PFSK-1 (cell line): Measurements from ENCODE around the gene CDH15.

ENCODE experiments used
- FOXP2 ChIP-seq: optimal IDR thresholded peaks from 2 replicates; pipeline ENCODE3; 2011; ENCODE audit warnings: borderline replicate concordance, control low read depth, inconsistent platforms; ENCODE audit not compliant: insufficient read depth; ENCODE audit errors: extremely low read length, extremely low read depth
- POLR2AphosphoS5 ChIP-seq: IDR thresholded peaks from 2 replicates; pipeline ENCODE4 v1.6.1; 2012; ENCODE audit warnings: low read depth, mild to moderate bottlenecking, control low read depth, low read length, moderate library complexity
- SIN3A ChIP-seq: IDR thresholded peaks from 2 replicates; pipeline ENCODE4 v1.6.1; 2012; ENCODE audit warnings: mild to moderate bottlenecking, low read length, moderate library complexity, borderline replicate concordance; ENCODE audit not compliant: insufficient read depth
- TAF1 ChIP-seq: IDR thresholded peaks from 2 replicates; pipeline ENCODE4 v1.6.1; 2012; ENCODE audit warnings: low read length, control low read depth, borderline replicate concordance; ENCODE audit not compliant: insufficient read depth
- TF ChIP-seq, protein P1 (sequence below), 2 experiments: IDR thresholded peaks; 2 replicates each; pipeline versions ENCODE4 v1.6.1 to v1.8.0; 2011 to 2012; ENCODE audit warnings: low read depth in 2 of 2, low read length in 2 of 2, control low read depth in 1 of 2, inconsistent platforms in 1 of 2, mild to moderate bottlenecking in 1 of 2, moderate library complexity in 1 of 2; ENCODE audit not compliant: insufficient read depth in 1 of 2

Gene CDH15

DNA sequence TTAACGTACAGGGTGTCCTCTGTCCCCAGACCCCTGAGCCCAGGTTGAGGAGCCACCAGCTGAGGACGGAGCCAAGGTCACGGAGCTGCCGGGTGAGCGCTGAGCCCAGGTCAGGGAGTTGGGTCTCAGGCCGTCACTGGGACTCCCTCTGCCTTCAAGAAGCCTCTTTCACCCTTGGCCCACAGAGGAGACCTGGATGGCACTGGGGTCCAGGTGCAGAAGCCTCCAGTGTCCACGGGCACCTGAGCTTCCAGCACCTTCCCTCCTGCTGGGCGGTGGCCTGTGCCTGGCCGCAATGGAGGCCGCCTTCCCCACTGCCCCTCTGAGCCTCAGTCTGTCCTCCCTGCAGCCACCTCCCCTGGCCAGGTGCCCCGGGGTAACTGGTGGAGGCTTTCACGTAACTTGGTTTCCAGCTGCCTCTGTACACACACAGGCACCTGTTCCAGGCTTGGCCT, 31.6 kb upstream of the CDH15 start:
- TF ChIP-seq SIN3A (no peak), TAF1 (no peak), FOXP2 (no peak), POLR2AphosphoS5 (no peak)
- TF ChIP-seq, protein P1, sequence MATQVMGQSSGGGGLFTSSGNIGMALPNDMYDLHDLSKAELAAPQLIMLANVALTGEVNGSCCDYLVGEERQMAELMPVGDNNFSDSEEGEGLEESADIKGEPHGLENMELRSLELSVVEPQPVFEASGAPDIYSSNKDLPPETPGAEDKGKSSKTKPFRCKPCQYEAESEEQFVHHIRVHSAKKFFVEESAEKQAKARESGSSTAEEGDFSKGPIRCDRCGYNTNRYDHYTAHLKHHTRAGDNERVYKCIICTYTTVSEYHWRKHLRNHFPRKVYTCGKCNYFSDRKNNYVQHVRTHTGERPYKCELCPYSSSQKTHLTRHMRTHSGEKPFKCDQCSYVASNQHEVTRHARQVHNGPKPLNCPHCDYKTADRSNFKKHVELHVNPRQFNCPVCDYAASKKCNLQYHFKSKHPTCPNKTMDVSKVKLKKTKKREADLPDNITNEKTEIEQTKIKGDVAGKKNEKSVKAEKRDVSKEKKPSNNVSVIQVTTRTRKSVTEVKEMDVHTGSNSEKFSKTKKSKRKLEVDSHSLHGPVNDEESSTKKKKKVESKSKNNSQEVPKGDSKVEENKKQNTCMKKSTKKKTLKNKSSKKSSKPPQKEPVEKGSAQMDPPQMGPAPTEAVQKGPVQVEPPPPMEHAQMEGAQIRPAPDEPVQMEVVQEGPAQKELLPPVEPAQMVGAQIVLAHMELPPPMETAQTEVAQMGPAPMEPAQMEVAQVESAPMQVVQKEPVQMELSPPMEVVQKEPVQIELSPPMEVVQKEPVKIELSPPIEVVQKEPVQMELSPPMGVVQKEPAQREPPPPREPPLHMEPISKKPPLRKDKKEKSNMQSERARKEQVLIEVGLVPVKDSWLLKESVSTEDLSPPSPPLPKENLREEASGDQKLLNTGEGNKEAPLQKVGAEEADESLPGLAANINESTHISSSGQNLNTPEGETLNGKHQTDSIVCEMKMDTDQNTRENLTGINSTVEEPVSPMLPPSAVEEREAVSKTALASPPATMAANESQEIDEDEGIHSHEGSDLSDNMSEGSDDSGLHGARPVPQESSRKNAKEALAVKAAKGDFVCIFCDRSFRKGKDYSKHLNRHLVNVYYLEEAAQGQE (IDR thresholded peaks at IDR 0.05; ENCODE audit: insufficient read depth in 1 of 2, low read depth in 2 of 2, low read length in 2 of 2) = no peak

DNA sequence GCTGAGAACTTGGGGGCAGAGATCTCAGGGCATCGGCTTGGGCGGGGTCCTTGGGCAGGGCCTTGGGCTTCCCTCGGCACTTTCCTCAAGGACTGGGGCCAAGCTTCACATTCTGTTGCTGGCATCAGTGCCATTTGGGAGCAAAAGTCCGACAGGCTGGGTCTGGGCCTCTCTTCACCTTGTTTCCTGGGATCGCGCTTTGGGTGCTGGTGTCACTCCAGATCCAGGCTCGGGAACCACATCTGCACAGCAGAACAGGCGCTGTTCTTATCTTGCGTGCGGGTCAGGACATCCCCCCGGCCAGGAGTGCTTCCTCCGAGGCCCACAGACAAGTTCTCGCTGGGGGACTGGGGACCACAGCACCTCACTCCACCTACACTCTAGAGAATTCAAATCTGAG, 31.1 kb upstream of the CDH15 start:
- TF ChIP-seq, protein P1 (IDR thresholded peaks at IDR 0.05; ENCODE audit: insufficient read depth in 1 of 2, low read depth in 2 of 2, low read length in 2 of 2) = no peak
- TF ChIP-seq POLR2AphosphoS5 (no peak), FOXP2 (no peak), SIN3A (no peak), TAF1 (no peak)

DNA sequence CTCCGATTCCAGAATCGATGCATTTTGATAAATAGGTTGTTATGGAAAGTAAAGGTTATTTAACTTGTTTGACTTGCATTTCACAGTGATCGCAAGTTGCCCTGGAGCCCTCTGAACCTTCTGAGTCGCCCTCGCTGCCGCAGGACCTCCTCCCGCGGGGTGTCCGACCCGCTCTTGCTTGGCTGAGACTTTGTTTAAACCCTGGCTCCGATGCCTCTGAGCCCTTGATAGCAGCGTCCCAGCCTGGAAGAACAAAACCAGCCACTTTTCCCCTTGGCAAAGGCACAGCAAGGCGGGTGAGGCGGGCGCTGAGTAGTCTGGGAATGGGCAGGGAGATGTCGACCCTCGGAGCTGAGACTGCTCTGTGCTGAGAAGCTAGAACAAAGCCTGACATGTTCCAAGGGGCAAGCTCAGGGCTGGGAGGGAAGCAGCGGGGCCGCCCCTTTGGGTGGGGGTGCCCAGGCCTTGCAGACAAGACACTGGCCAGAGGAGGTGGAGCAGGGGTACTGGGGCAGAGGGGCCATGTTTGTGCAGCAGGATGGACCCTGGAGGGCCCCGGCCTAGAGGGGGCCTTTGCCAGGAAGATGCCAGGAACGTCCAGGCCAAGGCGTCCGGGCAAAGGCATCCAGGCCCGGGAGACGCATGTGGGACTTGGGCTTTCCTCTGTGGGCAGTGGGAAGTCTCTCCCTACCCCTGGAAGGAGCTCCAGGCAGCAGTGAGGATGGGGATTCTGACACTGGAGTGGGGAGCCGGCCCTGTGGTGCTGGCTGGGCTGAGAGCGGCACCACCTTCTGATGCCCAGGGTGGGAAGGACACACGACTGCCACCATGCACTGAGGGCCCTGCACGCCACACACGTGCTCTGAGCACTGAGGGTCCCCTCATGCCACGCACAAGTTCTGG, 30.3 kb upstream of the CDH15 start:
- TF ChIP-seq SIN3A = no peak
- TF ChIP-seq TAF1 = no peak
- TF ChIP-seq POLR2AphosphoS5 = no peak
- TF ChIP-seq FOXP2 = no peak
- TF ChIP-seq, protein P1 (IDR thresholded peaks at IDR 0.05; ENCODE audit: insufficient read depth in 1 of 2, low read depth in 2 of 2, low read length in 2 of 2) = no peak

DNA sequence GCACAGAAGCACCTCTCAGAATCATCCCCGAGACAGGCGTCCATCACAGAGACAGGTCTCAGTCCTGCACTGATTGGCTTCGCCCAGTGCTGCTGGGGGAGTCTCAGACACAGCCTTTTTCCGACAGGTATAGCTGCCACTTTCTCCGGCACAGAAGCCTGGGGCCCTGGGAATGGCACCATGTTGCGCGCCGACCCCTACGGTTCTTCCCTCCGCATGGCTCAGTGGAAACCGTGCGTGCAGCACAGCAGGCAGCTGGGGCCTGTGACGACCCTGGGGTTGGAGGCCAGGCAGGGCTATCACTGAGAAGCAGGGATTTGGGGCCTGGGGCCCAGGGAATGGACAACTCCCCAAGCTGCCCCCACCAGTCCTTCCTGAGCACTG, 29.7 kb upstream of the CDH15 start:
- TF ChIP-seq SIN3A = no peak
- TF ChIP-seq FOXP2 = no peak
- TF ChIP-seq TAF1 = no peak
- TF ChIP-seq, protein P1 (IDR thresholded peaks at IDR 0.05; ENCODE audit: insufficient read depth in 1 of 2, low read depth in 2 of 2, low read length in 2 of 2) = no peak
- TF ChIP-seq POLR2AphosphoS5 = no peak
